GM18907 (cell line): ENCODE results near the gene NFATC2.
A peak's percentile ranks its signal among the peaks of the same experiment; 100 is the strongest.
"Not testable (repeated sequence)": the region's sequence is repeated elsewhere in the genome, so short reads cannot be mapped to it uniquely, and the experiment has no call there.

Experiments
- ATAC-seq: cut with Tn5 transposase; IDR thresholded peaks from one replicate; pipeline ENCODE4 v1.9.1; 2021; ENCODE audit warnings: mild to moderate bottlenecking, moderate library complexity; ENCODE audit not compliant: unreplicated experiment

NFATC2 gene

GRCh38 chr20:51541189-51542032 is 1.1 kb downstream of the NFATC2 start:
- ATAC-seq = peak; percentile 58

GRCh38 chr20:51540580-51540979 is 1.9 kb downstream of the NFATC2 start:
- no peak for ATAC-seq

GRCh38 chr20:51540074-51540473 is 2.4 kb downstream of the NFATC2 start:
- not testable (repeated sequence) for ATAC-seq

GRCh38 chr20:51536116-51537069 is 6.1 kb downstream of the NFATC2 start:
- no peak for ATAC-seq

GRCh38 chr20:51535674-51536073 is 6.8 kb downstream of the NFATC2 start:
- no peak for ATAC-seq

GRCh38 chr20:51535075-51535386 is 7.5 kb downstream of the NFATC2 start:
- no peak for ATAC-seq

GRCh38 chr20:51533291-51534172 is 9.0 kb downstream of the NFATC2 start:
- ATAC-seq = no peak

GRCh38 chr20:51532577-51533191 is 9.8 kb downstream of the NFATC2 start:
- no peak for ATAC-seq

GRCh38 chr20:51531712-51532456 is 10.6 kb downstream of the NFATC2 start:
- no peak for ATAC-seq

GRCh38 chr20:51531141-51531710 is 11.3 kb downstream of the NFATC2 start:
- peak; percentile 64 for ATAC-seq

- no peak for ATAC-seq
Measured at GRCh38 chr20:51529758-51530157, 12.8 kb downstream of the NFATC2 start.

- ATAC-seq = no peak
Measured at GRCh38 chr20:51529081-51529681, 13.3 kb downstream of the NFATC2 start.

- peak; percentile 39 for ATAC-seq
Measured at GRCh38 chr20:51528263-51529027, 14.1 kb downstream of the NFATC2 start.

- no peak for ATAC-seq
Measured at GRCh38 chr20:51526754-51527153, 15.8 kb downstream of the NFATC2 start.

- ATAC-seq = no peak
Measured at GRCh38 chr20:51526106-51526470, 16.4 kb downstream of the NFATC2 start.

GRCh38 chr20:51525241-51526105 is 17.0 kb downstream of the NFATC2 start:
- ATAC-seq = no peak

- ATAC-seq = no peak
Measured at GRCh38 chr20:51523276-51524013, 19.1 kb downstream of the NFATC2 start.
